Kidney epithelial cell (primary cell): ENCODE data around the gene ABCB11. TPM values are rescaled to one million over a fixed set of nuclear protein-coding genes. Genes with fewer than 3 reads are reported as not detected.

Experiments
- DNase-seq: peaks from one replicate; pipeline ENCODE4 v3.0.0-alpha.2; 2010; ENCODE audit warnings: low read depth
- H3K27me3 ChIP-seq: 2 replicates; pipeline ENCODE4 v1.6.0; 2011; ENCODE audit warnings: low read length; ENCODE audit not compliant: control insufficient read depth, insufficient read depth
- H3K36me3 ChIP-seq: 2 replicates; pipeline ENCODE4 v1.5.1; 2011; ENCODE audit warnings: low read length; ENCODE audit not compliant: control insufficient read depth, insufficient read depth
- H3K4me3 ChIP-seq: 2 replicates; pipeline ENCODE4 v1.5.1; 2011; ENCODE audit warnings: low read depth, mild to moderate bottlenecking, control low read depth, low read length
- CTCF ChIP-seq: IDR thresholded peaks from 2 replicates; pipeline ENCODE4 v1.5.1; 2011; ENCODE audit warnings: mild to moderate bottlenecking, moderate library complexity, low read length, control low read depth, inconsistent platforms; ENCODE audit not compliant: insufficient read depth, poor library complexity, severe bottlenecking
- total RNA-seq: library from RNA; depleted of rRNA; stranded (reverse); fragments of >200 nt; gene quantifications from 2 replicates; pipeline ENCODE4 v1.2.3, GENCODE V29; 2015

Gene ABCB11
- total RNA-seq, 1 donor from 2014 or later: not detected

GRCh38 chr2:169009865-169010579, 21.1 kb downstream of the ABCB11 start:
- Histone ChIP-seq H3K27me3 (no peaks in the 10 kb centered on the region), H3K36me3 (no peaks in the 10 kb centered on the region), H3K4me3 (no peak overlapping the region)
- TF ChIP-seq CTCF: no peak
- no peak for DNase-seq

GRCh38 chr2:169007941-169008340, 23.2 kb downstream of the ABCB11 start:
- Histone ChIP-seq H3K36me3 (no peaks in the 10 kb centered on the region), H3K27me3 (no peaks in the 10 kb centered on the region), H3K4me3 (no peak overlapping the region)
- TF ChIP-seq CTCF: no peak
- DNase-seq: no peak

GRCh38 chr2:169007356-169007755, 23.8 kb downstream of the ABCB11 start:
- no peaks in the 10 kb centered on the region for H3K27me3 ChIP-seq
- H3K4me3 ChIP-seq: no peak overlapping the region
- no peaks in the 10 kb centered on the region for H3K36me3 ChIP-seq
- TF ChIP-seq CTCF: no peak
- no peak for DNase-seq

- DNase-seq: no peak
- no peak for TF ChIP-seq CTCF
Observed at GRCh38 chr2:169006665-169007064, 24.5 kb downstream of the ABCB11 start.

GRCh38 chr2:169005994-169006393, 25.1 kb downstream of the ABCB11 start:
- TF ChIP-seq CTCF: no peak
- H3K4me3 ChIP-seq: no peak overlapping the region
- no peak for DNase-seq
- H3K36me3 ChIP-seq: no peaks in the 10 kb centered on the region
- no peaks in the 10 kb centered on the region for H3K27me3 ChIP-seq

More at GRCh38 chr2:169006665-169007064, 24.5 kb downstream of the ABCB11 start:
- Histone ChIP-seq H3K36me3 (no peaks in the 10 kb centered on the region), H3K27me3 (no peaks in the 10 kb centered on the region), H3K4me3 (no peak overlapping the region)

GRCh38 chr2:169005080-169005598, 26.0 kb downstream of the ABCB11 start:
- no peaks in the 10 kb centered on the region for H3K36me3 ChIP-seq
- DNase-seq: no peak
- no peaks in the 10 kb centered on the region for H3K27me3 ChIP-seq
- no peak for TF ChIP-seq CTCF
- no peak overlapping the region for H3K4me3 ChIP-seq
